ENCODE data around the gene C3orf22.
A peak's percentile ranks its signal among the peaks of the same experiment; 100 is the strongest.
"Not testable (repeated sequence)": the region's sequence is repeated elsewhere in the genome, so short reads cannot be mapped to it uniquely, and the experiment has no call there.

C3orf22 gene, protein sequence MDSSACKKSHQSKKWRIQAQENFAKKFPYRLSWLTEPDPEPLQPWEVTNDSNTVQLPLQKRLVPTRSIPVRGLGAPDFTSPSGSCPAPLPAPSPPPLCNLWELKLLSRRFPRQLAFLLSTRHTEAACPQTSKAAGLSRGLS

DNA sequence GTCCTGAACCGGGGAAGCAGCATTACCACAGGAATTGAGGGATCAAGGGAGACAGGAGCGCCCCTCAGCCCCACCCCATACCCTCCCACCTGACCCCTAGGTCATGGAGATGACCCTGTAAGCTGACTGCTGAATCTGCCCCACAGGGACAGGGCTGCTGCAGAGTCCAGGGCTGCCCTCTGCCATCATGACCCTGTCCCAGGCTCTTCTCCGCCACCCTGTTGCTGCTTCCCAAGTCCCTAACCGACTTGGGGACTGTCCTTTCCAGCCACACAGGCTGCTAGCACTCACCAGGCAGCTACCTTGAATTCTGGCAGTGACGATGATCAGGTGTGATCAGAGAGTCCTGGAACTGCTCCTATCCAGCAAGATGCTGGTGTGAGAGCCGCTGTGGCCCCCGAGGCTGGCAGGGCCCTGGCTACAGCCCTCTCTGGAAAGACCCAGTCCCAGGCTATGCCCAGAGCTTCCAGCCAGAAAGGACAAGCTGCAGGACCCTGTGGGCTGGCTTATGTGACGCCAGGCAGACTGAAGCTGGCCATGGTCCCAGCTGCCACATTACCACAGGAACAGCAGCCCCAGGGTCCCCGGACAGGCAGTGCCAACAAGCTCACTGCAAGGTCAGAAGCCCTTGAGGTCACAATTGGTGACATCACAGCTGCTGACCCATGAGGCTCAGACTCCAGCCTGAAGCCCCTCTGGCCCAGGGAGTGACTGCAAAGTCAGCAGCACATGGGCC is at the start of gene C3orf22:
Gene C3orf22, minus strand, starts transcription at position 597 of the 736 bp plus-strand sequence. CDS start 5,542 bp downstream, outside the sequence.
- DNase-seq (ENCODE audit: extremely low read depth in 1 of 2, low read depth in 1 of 2) = no peak

DNA sequence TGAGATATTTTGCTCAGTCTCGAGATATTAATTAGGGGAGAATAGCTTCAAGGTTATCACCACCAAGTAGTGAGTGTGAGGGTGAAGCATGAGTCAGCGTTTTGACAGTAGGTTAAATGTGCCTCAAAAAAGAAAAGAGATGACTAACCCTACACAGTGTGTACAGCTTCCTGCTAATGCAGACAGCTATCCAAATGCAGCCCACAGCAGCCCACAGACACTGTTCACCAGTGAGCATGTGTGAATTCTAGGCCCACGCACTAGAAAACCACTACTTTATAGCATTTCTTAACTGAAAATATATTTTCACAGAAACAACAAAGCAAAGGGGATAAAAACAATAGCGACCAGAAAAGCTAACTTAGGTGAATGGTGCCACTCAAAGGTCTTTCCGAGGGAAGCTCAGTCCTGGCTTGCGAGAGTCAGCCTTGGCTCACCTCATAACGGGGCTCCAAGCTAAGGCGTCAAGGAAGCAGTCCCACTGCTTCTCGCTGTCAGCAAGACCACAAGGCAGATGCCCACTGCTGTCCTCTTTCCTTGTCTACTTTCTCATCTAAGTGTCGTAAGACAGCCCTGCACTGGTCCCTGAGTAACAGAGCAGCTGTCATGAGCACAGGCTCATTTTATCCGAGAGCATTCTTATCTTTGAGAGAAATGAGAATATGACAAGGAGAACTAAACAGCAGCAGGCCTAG is 48.6 kb upstream of the C3orf22 start:
- peak; percentile 1 to 25 for DNase-seq (ENCODE audit: extremely low read depth in 1 of 2, low read depth in 1 of 2)

DNA sequence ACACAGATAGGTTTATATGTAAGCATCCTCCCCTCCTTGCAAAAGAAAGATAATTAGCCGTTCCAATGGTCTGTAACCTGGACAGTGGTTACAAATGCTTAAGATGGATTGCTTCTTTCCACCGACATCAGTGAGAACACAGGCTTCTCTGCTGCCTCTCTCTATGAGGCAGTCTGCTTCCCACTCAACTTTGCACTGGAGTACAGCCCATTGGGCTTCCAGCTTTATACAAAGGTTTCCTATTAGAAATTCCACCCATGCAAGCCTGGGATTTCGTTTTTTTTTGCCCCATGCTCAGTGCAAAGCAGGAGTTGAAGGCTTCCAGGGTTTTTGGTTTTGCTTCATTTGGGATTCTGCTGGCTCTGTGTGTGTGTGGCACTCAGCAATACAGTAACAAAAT is 47.3 kb upstream of the C3orf22 start:
- DNase-seq (ENCODE audit: extremely low read depth in 1 of 2, low read depth in 1 of 2) = no peak

DNA sequence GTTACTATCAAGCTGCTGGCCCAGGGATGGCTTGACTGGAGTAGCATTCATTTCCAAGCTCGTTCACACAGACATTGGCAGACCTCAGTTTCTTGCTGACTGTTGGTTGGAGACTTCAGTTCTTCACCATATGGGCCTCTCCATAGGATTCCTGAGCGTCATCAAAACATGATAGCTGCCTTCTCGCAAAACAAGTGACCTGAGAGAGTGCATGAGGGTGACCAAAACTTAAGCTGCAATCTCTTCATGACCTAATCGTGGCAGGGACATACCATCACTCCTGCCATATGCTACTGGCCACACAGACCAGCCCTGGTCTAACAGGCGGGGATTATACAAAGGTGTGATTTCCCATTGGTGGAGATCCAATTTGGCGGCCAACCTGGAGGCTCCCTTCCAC is 46.0 kb upstream of the C3orf22 start:
- no peak for DNase-seq (ENCODE audit: extremely low read depth in 1 of 2, low read depth in 1 of 2)

DNA sequence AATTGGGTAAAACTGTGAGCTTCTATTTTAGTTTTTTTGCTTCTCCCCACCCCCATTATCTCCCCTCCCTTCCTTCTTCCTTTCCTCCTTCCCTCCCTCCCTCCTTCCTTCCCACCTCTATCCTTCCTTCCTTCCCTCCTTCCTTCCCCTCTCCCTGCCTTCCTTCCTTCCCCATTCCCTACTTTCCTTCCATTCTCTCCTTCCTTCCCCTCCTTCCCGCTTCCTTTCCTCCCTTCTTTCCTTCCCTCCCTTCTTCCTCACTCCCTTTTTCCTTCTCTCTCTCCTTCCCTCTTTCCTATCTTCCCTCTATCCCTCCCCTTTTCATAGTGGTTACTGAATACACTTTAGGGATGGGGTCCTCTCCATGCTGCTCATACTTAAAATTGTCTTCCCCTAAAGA is 40.4 kb upstream of the C3orf22 start:
- DNase-seq (ENCODE audit: extremely low read depth in 1 of 2, low read depth in 1 of 2) = no peak

DNA sequence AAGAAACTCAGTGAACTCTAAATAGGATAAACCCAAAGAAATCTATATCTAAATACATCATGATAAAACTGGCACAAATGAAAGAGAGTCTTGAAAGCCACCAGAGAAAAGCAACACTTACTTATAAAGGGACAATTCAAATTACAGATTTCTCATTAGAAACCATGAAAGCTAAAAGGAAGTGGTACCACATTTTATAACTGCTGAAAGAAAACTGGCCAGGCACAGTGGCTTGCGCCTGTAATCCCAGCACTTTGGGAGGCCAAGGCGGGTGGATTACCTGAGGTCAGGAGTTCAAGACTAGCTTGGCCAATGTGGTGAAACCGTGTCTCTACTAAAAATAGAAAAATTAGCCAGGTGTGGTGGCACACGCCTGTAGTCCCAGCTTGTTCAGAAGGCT is 36.7 kb upstream of the C3orf22 start:
- not testable (repeated sequence) for DNase-seq (ENCODE audit: extremely low read depth in 1 of 2, low read depth in 1 of 2)

DNA sequence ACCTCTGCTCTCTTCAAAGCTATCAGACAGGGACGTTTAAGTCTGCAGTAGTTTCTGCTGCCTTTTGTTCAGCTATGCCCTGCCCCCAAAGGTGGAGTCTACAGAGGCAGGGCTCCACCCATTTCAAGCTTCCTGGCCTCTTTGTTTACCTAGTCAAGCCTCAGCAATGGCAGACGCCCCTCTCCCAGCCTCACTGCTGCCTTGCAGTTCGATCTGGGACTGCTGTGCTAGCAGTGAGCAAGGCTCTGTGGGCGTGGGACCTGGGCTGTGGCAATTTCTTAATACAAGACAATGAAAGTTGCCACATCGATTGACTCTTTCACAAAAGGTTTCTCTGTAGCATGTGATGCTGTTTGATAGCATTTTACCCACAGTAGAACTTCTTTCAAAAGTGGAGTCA is 32.8 kb upstream of the C3orf22 start:
- DNase-seq (ENCODE audit: extremely low read depth in 1 of 2, low read depth in 1 of 2) = not testable (repeated sequence)

DNA sequence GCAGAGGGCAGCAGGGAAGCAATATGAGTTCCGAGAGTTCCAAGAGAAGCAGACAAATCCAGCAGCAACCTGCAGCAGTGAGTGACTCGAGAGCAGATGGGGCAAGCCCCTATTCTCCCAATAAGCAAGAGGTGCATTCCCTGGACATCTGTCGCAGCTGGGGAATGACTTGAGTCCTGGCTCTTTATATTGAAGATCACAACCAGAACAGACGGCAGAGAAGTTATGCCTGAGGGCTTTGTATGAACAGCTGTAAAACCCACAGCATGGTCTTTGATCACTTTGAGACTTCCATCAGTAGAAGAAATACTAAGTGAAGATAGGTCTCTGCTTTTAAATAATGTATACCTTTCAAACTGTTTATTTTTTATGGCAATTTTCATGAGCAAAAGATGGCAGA is 23.6 kb upstream of the C3orf22 start:
- no peak for DNase-seq (ENCODE audit: extremely low read depth in 1 of 2, low read depth in 1 of 2)

DNA sequence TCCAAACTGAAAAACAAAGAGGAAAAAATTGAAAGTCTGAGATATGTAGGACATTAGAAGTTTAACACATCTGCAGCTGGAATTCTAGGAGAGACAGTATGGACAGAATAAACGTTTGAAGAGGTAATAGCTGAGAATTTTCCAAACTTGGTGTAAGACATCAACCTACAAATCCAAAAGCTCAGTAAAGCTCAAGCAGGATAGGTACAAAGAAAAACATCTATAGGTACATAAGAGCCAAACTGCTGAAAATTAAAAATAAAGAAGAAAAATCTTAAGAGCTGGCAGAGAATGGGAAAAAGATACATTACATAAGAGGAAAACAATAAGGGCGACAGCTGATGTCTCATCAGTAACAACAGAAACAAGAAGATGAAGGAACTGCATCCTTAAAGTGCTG is 22.8 kb upstream of the C3orf22 start:
- no peak for DNase-seq (ENCODE audit: extremely low read depth in 1 of 2, low read depth in 1 of 2)

DNA sequence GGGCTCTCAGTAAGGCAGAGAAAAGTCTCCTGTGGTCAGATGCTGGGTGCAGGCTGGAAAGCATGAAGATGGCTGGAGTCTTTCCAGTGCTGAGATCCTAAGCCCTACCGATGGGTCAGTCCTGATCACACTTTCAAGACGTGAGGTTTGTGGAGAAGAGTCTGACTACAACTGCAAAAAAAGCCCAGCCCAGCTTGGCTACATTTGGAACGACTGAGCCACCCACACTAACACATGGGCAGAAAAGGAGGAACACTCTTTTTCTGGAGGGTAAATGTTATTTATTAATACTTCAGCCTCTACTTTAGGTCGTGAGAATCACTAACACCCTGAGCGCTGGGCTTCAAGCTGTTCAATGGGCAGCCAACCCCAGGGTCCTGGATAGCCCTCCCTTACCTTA is 22.0 kb upstream of the C3orf22 start:
- DNase-seq (ENCODE audit: extremely low read depth in 1 of 2, low read depth in 1 of 2) = no peak

DNA sequence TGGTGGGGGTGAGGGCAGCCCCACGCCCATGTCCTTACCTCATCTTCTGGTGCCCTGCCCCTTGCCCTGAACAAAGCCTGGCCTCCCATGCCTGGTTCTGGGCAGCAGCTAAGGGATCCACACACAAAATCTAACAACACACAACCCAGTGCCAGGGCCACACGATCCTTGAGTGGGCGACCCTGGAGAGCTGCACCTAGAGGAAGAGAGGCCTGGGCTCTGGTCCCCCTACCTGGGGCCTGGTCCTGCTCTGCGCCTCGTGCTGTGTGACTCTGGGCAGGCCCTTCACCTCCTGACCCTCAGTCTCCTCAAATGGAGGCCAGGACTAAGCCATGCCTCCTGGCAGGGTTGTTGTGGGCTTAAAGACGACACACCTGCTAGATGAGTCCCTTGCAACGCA is 20.0 kb upstream of the C3orf22 start:
- no peak for DNase-seq (ENCODE audit: extremely low read depth in 1 of 2, low read depth in 1 of 2)

DNA sequence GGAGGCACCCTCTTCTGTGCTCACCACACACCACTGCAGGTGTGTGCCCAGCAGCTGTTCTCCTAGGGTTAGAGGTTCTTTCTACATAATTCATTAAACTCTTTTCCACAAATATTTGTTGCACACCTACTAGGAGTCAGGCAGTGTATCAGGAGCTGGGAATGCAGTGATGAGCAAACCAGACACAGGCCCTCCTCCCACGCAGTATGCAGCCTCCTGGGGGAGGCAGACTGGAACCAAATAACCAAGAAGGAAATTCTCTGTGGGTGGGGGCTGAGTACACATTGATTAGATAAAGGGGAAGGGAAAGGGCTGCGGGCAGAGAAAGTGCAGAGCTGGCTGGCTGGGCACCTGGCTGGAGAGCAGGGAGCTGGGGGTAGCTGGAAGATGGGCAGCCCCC is 18.5 kb upstream of the C3orf22 start:
- no peak for DNase-seq (ENCODE audit: extremely low read depth in 1 of 2, low read depth in 1 of 2)

DNA sequence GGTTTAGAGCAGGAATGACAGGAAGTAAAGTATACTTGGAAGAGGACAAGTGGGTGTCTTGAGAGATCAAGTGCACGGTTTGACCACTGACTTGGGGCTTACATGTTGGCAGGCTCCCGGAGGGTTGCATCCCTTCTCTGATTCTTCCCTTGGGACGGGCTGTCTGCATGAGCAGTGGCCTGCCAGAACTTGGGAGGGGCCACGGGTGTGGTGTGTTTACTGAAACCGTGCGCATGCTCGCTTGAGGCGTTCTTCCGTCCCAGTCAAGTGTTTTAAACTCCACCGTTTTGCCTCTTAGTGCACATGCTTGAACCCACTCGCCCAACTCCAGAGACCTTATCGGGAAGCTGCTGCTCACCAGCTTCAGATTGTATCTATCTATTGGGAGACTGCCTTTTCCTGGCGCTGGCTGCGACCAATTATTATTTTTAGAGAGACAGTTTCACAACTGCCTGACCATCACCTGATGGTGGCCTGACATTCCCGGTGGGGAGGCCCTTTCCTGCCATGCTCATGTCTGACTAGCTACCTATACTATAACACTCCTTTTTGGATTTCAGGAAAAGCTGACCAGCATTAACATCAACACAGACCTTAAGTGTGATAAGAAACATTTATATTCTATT is 14.9 kb upstream of the C3orf22 start:
- DNase-seq (ENCODE audit: extremely low read depth in 1 of 2, low read depth in 1 of 2) = no peak

DNA sequence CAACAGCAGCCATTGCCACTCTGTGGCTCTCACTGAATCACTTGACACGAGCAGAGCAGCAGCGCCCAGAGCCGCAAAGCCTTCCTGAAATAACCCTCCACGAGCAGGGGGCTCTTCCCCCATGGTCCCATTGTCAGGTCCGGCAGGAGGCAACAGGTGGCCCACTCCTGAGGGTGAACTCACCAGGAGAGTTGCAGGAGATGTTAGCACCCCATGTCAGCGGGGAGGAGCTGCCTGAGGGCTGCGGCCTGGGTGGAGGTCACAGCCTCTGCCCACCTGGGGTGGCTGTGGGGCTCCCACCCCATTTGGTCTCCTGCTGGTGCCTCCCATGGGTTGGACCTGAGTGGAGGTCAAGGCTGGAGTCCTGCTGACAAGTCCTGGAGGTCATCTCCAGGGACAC is 12.3 kb upstream of the C3orf22 start:
- DNase-seq (ENCODE audit: extremely low read depth in 1 of 2, low read depth in 1 of 2) = no peak

DNA sequence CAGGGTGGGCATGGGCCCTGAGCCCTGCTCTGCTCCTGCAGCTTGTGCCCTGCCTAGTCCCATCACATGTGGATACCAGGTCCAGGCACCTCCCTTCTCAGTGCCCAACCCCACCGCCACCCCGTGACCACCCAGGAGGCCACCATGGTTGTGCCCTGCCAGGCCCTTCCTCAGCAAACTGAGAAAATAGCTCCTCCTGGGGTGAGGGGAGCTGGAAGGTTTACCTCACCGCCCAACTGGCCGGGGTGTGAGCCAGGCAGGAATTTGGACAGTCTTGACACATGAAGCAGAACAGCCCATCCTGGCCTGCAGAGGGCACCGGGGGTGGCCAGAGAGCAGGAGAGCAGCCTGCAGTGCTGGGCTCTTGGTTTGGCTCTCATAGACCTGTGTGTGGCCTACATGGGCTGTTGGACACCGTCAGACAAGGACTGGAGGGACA is 11.4 kb upstream of the C3orf22 start:
- no peak for DNase-seq (ENCODE audit: extremely low read depth in 1 of 2, low read depth in 1 of 2)

DNA sequence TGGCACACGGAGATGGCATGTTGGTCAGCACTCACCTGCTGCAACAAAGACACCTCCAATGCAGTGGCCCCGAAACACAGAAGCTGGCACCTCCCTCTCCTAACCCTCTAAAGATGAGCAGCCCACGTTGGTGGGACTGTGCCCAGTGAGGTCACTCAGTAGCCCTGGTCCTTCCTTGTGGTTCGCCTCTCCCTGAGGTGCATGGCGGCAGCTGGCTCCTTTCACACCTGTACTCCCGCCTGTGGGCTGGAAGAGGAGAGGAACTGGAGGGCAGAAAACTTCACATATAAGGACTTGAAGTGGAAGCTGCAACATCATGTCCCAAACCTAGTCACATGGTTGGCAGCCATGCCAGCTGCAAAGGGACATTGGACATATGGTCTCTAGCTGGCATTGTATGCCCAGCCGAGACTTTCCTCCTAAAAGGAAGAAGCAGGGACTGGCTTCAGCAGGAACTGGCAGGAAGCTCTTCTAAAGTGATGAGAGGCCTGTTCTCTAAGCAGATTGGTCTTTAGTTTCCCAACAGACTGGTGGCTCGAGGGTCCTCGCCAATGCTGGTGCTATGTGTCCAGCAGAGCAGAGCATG is 10.8 kb upstream of the C3orf22 start:
- no peak for DNase-seq (ENCODE audit: extremely low read depth in 1 of 2, low read depth in 1 of 2)

DNA sequence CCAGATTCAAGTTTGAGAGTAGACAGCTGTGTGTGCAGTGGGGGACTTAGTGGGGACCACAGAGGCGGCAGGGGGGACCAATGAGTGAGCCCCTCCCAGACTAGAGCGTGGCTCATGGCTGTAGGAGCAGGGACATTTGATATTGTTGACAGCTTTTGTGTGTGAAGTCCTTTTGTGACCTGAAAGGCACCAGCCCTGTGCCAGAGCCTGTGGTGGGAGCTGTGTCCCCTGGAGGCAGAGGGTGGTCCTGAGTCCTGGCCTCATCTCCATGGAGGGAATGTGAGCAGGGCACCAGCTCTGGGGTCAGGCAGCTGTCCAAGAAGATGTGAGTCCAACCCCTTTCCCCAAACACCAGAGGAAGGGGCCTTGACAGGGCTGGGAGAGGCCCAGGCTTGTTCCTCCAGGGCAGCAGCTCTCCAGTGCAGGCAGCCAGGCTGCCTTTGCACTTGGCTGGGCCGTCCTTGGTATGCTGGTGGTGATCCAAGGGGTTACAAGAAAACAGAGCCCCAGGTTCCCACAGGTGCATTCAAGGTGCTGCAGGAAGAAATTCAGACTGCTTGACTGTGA is 10.1 kb upstream of the C3orf22 start:
- DNase-seq (ENCODE audit: extremely low read depth in 1 of 2, low read depth in 1 of 2) = no peak

DNA sequence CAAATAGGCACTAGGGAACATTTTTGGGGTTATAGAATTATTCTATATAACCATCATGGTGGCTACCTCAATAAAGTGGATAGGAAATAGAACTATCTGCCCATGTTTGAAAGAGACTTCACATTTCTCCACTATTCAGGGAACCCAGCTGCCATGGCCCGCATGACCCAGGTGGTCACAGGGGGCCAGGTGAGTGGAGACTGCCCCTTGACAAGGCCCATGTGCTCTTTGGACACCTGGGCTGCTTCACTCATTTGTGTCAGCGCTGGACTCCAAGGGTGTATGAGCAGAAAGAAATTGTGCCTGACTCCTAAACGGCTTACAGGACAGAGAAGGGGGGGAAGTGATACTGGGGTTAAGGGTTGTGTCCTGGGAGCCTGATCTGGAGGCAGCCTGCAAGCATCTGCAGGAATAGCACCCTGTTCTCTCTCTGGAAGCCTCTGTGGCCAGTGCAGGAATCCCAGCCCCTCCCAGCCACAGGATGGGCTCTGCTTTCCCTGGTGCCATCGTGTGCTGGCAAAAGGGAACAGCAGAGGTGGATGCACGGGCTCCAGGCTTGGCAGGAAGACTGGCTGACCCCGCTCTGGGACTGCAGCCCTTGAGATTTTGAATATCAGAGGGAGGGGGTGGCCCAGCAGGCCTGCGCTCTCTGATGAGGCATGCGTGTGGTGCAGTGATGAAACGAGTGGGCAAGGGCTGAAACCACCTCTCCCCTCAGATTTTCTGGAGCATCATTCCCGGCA is 9.1 kb upstream of the C3orf22 start:
- DNase-seq (ENCODE audit: extremely low read depth in 1 of 2, low read depth in 1 of 2) = no peak

DNA sequence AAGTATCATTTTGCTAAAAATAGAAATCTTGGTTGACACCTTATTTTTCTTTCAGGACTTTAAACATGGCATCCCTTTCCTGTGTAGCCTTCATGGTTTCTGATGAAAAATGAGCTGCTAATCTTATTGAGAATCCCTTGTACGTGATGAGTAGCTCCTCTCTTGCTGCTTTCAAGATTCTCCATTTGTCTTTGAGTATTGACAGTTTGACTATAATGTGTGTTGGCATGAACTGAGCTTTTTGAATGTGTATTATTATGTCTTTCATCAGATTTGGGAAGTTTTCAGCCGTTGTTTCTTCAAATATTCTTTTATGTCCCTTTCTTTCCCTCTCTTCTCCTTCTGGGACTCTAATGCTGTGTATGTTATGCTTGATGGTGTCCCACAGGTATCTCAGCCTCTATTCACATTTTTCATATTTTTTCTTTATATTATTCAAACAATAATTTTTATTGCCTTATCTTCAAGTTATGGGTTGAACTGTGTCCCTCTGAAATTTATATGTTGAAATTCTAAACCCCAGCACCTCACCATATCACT is 4.1 kb upstream of the C3orf22 start:
- no peak for DNase-seq (ENCODE audit: extremely low read depth in 1 of 2, low read depth in 1 of 2)

DNA sequence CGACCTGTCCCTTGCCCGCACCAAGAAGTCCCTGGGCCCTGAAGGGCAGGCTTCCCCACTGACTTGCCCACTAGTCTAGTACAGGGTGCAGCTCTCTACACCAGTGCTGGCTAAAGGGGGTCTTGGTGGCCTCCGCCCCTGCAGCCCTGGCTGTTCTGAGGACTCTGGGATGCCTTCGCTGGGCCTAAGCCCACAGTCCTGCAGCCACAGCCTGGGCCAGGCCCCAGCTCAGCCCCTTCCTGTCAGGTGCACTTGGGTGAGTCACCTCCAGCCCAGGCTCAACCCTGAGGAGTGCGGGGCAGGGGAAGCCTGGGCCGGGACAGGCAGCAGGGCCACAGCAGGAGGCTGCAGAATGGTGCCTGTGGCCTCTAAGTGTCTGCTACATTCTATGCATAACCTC is 971 bp downstream of the C3orf22 start:
- no peak for DNase-seq (ENCODE audit: extremely low read depth in 1 of 2, low read depth in 1 of 2)

Data from stimulated activated CD8-positive, alpha-beta memory T cell treated with anti-CD3 and anti-CD28 coated beads, Interleukin-7, amount 100 ng/mL, for 48 hours (primary cell).